Skin epidermis (tissue), 12 donors: Measurements from ENCODE around the gene ABCA7.

Experiments used
- H3K27ac ChIP-seq, 21 experiments: fragments of 200-600 bp; sonication (generic) in 11 of 21; one replicate each; pipeline ENCODE4 v1.5.0; 2020; ENCODE audit warnings: mild to moderate bottlenecking in 3 of 21, inconsistent platforms in 2 of 21, moderate library complexity in 2 of 21
- H3K4me3 ChIP-seq, 7 experiments: fragments of 200-600 bp; sonication (generic) in 2 of 7; one replicate each; pipeline ENCODE4 v1.5.0; 2020; ENCODE audit warnings: inconsistent platforms in 2 of 7, mild to moderate bottlenecking in 2 of 7, moderate library complexity in 1 of 7

Gene ABCA7, protein sequence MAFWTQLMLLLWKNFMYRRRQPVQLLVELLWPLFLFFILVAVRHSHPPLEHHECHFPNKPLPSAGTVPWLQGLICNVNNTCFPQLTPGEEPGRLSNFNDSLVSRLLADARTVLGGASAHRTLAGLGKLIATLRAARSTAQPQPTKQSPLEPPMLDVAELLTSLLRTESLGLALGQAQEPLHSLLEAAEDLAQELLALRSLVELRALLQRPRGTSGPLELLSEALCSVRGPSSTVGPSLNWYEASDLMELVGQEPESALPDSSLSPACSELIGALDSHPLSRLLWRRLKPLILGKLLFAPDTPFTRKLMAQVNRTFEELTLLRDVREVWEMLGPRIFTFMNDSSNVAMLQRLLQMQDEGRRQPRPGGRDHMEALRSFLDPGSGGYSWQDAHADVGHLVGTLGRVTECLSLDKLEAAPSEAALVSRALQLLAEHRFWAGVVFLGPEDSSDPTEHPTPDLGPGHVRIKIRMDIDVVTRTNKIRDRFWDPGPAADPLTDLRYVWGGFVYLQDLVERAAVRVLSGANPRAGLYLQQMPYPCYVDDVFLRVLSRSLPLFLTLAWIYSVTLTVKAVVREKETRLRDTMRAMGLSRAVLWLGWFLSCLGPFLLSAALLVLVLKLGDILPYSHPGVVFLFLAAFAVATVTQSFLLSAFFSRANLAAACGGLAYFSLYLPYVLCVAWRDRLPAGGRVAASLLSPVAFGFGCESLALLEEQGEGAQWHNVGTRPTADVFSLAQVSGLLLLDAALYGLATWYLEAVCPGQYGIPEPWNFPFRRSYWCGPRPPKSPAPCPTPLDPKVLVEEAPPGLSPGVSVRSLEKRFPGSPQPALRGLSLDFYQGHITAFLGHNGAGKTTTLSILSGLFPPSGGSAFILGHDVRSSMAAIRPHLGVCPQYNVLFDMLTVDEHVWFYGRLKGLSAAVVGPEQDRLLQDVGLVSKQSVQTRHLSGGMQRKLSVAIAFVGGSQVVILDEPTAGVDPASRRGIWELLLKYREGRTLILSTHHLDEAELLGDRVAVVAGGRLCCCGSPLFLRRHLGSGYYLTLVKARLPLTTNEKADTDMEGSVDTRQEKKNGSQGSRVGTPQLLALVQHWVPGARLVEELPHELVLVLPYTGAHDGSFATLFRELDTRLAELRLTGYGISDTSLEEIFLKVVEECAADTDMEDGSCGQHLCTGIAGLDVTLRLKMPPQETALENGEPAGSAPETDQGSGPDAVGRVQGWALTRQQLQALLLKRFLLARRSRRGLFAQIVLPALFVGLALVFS (N-terminal part only)

DNA sequence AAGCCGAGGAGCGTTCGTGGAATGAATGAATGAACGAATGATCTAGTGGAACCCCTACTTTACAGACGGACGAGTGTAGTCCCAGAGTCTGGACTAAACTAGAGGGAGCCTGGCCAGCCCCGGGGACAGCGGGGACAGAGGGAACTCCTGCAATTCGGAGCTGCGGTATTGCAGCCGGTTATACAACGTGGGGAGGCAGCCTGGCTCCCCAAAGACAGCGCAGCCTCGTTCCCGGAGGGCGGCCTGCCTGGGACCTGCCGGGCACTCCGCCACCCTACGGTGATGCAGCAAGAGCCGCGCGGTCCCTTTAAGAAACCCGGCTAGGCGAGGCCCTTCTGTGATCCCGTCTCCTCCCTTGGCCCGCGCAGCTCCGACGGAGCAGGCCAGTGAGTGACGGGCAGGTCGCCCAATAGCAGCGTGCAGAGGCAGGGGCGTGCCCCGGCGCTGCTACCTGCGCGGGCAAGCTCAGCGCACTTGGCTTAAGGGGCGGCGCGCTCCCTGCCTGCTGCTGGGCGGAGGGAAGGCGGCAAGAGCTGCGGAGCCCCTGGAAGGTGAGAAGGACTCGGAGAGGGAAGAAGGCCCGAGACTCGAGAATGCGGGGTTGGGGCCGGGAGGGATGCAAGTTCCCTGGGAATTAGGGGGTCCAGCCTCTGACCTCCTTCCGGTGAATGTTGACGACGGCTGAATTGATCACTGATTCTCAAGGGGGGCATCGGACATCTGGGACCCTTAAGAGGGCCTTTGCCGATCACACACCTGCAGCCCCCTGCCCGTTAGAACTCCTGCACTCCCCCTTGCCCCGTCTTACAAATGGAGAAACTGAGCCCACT, at the start of gene ABCA7:
TSS of gene ABCA7 (plus strand) at position 462 of the 830 bp plus-strand sequence. CDS start 1,255 bp downstream, outside the sequence.
- peak within 1 kb of the TSS; percentile 35 to 60 (median 47) for H3K4me3 ChIP-seq
- H3K27ac ChIP-seq, result peak within 1 kb of the TSS in 20 of 21 experiments; percentile 19 to 87 (median 66)

DNA sequence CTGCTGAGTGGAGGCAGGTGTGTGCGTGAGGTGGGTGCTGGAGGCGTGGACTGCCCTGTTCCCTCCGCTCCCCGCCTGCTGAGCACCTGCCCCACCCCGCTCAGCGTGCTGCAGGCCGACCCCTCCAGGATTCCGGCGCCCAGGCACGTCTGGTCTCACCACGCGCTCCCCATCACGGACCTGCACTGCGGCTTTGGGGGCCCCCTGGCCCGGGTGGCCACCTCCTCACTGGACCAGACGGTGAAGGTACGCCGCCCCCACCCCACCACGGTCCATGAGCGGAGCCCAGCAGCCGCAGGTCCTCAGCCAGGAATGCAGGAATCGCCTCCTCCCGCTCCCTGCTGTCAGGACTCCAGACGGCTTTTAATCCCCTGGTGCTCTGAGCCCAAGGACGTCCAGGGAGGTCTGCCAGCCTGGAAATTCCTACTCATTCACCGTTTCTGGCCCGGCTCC, 49.8 kb upstream of the ABCA7 start:
- Histone ChIP-seq H3K27ac (no peak overlapping the region), H3K4me3 (no peak overlapping the region)

DNA sequence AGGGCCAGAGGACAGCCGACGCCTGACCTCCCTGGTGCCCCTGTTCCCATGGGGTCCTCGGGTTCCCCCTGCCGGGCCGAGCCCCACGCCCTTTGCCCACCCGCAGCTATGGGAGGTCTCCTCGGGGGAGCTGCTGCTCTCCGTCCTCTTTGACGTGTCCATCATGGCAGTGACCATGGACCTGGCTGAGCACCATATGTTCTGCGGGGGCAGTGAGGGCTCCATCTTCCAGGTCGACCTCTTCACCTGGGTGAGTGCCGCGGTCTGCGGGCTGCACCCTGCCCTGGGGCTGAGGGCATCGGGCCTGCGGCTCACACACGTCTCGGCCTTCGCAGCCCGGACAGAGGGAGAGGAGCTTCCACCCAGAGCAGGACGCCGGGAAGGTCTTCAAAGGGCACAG, 49.2 kb upstream of the ABCA7 start:
- no peak overlapping the region for H3K4me3 ChIP-seq
- no peak overlapping the region for H3K27ac ChIP-seq

DNA sequence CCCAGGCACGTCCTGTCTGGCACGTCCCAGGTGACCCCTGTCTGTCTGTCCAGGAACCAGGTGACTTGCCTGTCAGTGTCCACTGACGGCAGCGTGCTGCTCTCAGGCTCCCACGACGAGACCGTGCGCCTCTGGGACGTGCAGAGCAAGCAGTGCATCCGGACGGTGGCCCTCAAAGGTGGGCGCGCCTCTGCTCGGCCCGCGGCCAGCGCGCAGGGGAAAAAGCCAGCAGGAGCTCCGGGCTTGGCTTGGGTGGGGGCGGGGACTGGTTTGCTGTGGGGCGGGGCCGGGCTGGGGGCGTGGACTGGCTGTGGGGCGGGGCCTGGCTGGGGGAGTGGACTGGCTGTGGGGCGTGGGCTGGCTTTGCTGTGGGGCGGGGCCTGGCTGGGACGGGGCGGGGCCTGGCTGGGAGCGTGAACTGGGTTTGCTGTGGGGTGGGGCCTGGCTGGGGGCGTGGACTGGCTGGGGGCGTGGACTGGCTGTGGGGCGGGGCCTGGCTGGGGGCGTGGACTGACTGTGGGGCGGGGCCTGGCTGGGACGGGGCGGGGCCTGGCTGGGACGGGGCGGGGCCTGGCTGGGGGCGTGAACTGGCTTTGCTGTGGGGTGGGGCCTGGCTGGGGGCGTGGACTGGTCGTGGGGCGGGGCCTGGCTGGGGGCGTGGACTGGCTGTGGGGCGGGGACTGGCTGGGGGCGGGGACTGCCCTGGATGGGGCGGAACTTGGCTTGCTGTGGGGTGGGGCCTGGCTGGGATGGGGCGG, 48.6 kb upstream of the ABCA7 start:
- Histone ChIP-seq H3K27ac (no peak overlapping the region), H3K4me3 (no peak overlapping the region)

DNA sequence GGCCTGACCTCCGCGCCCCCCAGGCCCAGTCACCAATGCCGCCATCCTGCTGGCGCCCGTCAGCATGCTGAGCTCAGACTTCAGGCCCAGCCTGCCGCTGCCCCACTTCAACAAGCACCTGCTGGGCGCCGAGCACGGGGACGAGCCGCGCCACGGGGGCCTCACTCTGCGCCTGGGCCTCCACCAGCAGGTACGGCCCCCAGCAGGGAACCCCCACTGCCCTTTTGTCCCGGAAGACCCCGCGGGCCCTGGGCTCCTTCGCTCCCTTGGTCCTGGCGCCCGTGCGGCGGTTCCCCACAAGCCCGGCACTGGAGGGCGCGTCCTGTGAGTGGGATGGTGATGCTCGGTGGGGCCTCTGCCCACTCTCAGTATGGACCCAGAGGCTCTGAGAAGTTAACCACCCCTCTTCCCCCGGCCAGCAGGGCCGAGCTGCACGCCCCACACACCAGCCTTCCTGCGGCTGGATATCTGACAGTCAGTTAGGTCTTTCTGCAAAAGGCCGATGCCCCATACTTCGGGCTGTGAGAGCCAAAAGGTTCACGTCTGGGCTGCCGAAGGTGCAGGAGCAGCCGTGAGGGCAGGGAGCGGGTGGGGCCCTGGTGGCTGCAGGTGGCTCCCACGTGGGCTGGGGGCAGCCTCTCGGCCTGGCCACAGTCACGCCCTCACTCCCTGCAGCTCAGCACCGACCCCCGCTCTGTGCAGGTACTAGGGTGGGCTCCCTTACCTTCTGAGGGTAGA, 47.8 kb upstream of the ABCA7 start:
- no peak overlapping the region for H3K27ac ChIP-seq
- H3K4me3 ChIP-seq, result no peak overlapping the region

DNA sequence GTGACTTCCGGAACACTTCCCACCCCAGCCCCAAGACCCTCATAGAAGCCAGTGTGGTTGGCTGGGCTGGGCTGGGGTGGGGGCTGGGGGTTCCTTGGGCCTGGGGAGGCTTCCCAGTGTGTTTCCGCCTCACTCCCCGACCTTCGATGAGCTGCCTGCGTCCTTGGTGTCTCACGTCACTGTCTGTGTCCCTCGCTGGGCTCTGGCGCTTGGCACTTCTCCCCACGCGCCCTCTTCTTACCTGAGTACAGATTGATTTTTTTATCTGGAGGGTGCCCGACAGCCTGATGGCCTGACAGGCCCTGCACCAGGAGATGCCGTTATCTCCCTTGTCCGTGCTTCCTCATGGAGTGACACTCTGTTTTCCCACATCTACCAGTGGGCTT, 47.2 kb upstream of the ABCA7 start:
- H3K27ac ChIP-seq, result no peak overlapping the region

DNA sequence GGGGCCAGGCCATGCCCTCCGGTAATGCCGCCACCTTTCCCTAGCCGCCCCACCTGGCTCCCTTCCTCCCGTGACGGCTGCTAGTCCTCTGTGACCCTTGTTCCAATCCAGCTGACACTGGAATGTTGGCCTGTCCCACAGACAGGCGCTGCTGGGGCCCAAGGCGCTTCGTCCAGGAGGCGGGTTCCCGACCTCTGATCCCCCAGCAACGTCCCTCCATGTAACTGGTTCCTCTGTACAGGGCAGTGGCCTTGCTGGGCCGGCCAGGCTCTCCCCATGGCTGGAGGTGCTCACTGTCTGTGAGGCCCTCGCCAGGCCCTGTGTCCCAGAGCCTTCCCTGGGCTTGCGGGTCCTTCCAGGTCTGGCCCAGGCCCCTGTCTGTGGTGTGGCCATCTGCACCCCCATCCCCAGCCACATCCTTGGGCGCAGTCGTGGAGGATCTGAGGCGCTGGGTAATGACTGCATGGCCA, 46.5 kb upstream of the ABCA7 start:
- no peak overlapping the region for H3K4me3 ChIP-seq
- H3K27ac ChIP-seq, result no peak overlapping the region

More for the DNA sequence above, 47.2 kb upstream of the ABCA7 start:
- no peak overlapping the region for H3K4me3 ChIP-seq

DNA sequence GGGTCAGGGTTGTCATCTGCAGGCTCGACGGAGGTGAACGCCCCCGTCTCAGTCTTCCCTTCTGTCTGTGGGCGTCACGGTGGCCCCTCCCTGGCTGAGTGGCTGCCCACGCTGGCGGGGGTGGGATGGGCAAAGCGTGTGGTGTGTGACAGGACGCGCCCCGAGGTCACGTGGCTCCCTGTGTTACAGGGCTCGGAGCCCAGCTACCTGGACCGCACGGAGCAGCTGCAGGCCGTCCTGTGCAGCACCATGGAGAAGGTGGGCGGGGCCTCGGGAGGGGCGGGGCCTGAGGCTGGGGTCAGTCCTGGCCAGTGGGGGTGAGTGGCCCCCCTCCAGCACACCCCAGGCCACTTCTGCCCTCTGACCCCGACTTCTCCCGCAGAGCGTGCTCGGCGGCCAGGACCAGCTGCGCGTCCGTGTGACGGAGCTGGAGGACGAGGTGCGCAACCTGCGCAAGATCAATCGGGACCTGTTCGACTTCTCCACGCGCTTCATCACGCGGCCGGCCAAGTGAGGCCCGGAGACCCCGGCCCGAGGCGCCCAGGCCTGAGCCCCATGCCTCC, 46.0 kb upstream of the ABCA7 start:
- Histone ChIP-seq H3K27ac (no peak overlapping the region), H3K4me3 (no peak overlapping the region)

DNA sequence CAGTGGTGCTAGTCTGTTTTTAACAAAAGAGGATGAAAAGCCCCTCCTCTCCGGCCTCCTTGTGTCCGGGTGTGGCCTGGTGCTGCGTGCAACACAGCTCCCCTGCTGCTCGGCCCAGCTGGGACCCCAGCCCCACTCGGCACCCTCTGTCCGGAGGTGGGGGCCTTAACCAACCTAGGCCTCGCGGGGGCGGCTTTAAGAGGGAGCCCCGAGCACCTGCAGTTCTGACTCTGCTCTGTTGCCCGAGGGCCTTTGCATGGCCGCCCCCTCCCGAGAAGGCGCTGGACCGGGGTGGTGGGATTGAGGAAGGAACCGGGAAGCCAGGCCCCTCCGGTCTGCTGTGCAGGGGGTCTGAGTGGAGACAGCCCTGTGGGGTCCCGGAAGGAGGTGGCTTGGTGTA, 45.4 kb upstream of the ABCA7 start:
- no peak overlapping the region for H3K27ac ChIP-seq

DNA sequence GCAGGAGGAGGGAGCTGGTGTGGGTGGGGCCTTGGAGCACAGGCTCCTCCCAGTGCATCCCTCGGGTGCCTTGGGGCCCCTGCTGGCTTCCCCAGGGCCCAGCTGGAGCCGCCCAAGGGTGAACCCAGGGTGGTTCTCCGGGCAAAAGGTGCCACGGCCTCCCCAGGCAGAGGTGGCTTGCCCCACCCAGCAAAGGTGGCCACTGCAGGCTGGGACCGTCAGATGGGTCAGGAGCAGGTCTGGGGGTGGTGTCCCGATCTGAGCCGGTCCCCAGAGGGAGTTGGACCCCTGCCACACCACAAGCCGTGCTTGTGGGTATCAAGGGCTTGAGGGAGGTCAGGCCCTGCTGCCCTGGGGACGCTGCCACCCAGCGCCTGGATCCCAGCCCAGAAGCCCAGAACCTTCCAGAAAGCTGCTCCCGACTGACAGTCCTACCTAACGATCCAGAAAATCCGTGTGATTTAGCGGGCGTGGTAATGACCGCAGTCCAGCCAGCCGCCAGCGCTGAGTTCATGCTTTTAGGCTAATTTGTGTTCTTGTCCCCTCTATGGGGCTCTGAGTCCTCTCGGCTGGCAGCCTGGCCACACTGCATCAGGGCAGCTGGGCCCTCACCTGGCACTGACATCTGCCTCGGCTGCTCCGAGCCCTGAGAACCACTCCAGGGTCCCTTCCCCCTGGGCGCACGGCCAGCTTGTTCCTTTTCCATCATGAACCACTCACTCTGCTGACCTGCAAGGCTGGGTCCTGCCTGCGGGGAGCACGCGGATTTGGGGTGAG, 44.7 kb upstream of the ABCA7 start:
- Histone ChIP-seq H3K27ac (no peak overlapping the region), H3K4me3 (no peak overlapping the region)

More for the DNA sequence above, 45.4 kb upstream of the ABCA7 start:
- H3K4me3 ChIP-seq, result no peak overlapping the region

DNA sequence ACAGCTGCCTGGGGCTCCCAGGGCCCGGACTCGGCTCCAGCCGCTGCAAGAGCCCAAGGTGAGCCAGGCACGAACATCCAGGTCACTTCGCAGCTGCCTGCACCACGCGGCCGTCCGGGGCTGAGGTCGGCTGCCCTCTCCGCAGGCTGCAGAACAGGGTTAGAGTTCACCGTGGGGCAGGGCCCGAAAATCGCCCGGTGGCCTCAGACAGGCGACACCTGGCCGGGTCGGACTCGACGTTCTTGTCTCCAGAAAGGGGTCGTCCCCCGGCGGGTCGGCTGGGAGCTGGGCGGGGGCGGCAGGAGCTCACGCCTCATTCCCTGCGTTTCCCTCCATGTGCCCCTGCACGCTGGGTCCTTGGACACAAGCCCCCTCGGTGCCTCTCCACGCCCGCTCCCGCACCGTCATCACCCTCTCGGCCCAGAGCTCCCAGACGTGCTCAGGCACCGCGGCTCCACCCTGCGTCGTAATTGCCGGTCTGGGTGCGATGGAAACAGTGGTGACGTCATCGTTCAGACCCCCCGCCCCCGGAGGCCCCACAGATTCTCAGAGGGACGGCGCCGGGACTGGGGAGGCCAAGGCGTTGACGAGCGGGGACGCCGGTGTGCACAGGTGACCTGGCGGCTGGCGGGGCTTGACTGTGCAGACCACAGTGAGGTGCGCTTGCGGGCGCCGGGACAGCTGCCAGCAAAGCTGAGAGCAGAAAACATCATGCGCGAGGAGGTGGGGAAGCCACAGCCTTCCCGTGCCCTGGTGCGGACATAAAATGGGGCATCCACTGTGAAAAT, 43.7 kb upstream of the ABCA7 start:
- Histone ChIP-seq H3K27ac (no peak overlapping the region), H3K4me3 (peak overlapping the region in 1 of 7 experiments; percentile 0)

DNA sequence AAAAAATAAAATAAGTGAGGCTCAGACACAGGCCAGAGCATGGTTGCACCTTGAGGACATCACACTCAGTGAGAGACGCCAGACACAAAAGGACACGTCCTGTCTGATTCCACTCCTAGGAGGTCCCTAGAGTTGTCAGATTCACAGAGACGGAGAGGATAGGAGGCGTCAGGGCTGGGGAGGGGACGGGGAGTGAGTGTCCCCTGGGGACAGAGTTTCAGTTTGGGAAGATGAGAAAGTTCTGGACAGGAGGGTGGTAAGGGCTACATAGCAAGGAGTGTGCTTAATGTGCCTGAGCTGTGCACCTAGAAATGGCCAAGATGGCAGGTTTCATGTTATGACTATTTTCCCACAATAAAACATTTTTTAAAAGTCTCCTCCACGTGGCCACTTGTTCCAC, 41.8 kb upstream of the ABCA7 start:
- H3K4me3 ChIP-seq, result no peak overlapping the region

DNA sequence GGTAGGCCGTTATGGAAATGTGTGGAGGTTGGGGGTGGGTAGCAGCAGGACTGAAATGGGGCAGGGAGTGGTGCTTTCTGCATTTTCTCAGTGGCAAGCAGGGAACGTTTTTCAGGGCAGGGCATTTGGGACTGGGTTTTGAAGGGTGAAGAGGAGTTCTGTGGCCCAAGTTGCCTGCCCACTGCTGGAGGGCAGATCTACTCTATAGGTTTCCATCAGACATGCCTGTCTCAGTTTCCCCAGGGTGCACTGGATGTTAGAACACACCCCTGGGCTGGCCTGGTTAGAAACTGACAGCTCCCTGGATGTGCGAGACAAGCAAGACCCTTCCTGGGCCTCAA, 40.6 kb upstream of the ABCA7 start:
- Histone ChIP-seq H3K4me3 (no peak overlapping the region), H3K27ac (no peak overlapping the region)

More for the DNA sequence above, 41.8 kb upstream of the ABCA7 start:
- no peak overlapping the region for H3K27ac ChIP-seq

DNA sequence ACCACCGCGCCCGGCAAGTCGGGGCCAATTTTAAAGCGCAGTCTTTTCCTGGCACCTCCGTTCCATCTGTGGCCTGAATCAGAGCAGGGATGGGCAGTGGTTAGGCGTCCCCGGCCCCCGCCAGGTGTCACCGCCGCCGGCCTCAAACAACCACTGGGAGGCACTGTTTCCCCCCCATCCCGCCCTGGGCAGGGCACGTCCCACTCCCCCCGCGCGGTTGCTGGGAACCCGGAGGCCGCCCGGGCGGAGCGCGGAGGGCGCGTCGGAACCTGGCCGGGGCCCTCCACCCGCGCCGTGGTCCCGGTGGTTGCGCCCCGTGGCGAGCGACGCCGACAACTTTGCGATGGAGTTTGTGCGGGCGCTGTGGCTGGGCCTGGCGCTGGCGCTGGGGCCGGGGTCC, 39.8 kb upstream of the ABCA7 start, which contains the start of gene GRIN3B:
TSS of gene GRIN3B (plus strand) at position 325 of the 400 bp plus-strand sequence. CDS start at position 344, 19 bp downstream.
- Histone ChIP-seq H3K4me3 (peak within 1 kb of the TSS in 3 of 7 experiments; percentile 9 to 22 (median 22)), H3K27ac (no peak within 1 kb of the TSS)
